HPDE6-E6E7 (cell line): ENCODE results near the gene CACNA1S.
A peak's percentile ranks its signal among the peaks of the same experiment; 100 is the strongest.

Source experiments
- DNase-seq: peaks from one replicate; pipeline ENCODE4 v3.0.0; 2011; ENCODE audit warnings: missing footprints; ENCODE audit errors: extremely low spot score

Gene CACNA1S

DNA sequence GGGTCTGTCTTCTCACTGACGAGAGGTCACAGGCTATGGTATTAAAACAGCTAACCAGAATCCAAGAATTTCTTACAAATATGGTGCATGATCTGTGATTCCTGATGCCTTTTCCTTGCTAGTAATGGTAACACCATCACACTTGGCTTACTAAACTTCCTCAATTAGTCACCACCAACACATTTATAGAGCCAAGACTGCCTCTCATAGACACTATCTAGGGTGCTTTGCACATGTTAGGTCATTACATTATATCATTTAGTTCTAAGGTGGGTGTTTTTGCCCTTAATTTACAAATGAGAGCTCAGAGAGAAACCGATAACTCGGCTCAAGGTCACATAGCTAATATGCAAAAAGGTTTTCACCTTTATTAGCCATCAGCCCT is 97.4 kb downstream of the CACNA1S start:
- no peak for DNase-seq

DNA sequence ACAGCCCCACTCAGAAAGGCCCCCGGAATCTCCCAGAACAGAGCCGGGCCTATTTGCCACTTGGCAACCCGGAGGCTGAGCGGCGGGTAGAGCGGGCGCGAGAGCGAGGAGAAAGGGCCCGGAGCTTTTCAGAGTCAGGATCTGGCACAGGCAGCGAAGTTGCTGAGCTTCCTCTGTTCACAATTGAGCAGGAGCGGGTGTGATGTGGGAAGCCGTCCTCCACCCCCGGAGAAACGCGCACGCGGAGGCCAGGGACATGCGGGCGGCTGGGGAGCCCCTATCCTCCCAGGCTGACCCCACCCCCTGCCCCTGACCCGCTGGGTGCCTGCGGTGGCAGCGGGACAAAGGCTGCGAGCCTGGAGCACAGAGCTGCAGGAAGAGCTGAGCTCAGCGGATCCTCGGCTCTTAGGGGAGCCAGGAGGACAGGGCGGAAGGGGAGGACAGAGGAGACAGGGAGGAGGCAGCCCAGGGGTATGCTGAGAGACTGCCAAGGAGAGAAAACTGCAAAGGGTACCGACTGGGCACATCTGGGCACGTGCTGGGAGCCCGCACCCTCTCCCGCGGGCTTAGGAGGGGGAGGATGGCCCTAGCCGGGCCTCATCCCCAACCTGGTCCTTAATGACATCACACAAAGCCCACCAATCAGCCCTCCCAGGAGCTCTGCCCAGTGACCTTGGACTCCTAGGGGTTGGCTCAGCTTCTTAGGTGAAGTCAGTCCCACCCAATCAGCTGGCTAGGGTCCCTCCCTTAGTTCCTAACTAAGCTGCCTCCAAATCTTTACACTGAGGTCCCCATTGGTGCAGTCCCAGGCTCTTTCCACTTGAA is 98.0 kb downstream of the CACNA1S start:
- no peak for DNase-seq

DNA sequence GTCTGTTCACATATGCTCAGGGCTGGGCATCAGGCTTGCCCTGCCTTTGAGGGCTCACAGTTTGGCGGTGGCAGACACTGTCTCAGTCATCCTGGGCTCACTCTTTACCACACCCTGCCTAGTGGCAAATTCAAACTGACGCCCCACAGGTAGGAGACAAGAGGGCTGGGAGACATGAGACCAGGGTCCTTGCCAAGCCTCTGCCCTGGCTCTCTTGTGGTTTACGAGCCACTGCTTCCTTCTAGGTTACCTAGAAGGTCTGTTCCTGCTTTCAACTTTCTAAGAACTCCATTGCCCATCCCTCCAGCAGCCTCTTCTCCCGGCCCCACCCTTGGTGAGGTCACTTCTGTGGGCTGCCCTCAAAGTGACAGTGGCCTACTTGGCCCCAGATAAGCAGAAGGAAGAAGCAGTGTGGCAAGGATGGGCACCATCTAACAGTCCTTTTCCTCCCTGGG is 99.2 kb downstream of the CACNA1S start:
- no peak for DNase-seq

DNA sequence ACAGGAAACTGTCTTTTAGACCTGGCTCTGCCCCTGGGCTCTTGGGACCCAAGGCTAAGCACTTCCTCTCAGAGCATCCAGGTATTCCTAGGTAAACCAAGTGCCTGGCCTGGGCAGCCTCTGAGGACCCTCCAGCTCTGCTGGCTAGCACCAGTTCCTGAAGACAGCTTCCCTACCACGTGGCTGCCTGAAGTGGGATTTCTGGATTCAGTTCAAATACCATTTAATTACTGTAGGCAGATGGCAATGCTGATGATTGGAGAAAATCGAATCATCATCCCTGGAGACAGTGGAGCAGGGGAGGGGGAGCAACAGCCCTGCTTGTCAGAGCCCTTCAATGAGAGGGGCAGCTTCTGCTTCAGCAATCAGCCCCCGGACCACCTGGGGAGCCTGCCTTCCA is 100.6 kb downstream of the CACNA1S start:
- DNase-seq: no peak

DNA sequence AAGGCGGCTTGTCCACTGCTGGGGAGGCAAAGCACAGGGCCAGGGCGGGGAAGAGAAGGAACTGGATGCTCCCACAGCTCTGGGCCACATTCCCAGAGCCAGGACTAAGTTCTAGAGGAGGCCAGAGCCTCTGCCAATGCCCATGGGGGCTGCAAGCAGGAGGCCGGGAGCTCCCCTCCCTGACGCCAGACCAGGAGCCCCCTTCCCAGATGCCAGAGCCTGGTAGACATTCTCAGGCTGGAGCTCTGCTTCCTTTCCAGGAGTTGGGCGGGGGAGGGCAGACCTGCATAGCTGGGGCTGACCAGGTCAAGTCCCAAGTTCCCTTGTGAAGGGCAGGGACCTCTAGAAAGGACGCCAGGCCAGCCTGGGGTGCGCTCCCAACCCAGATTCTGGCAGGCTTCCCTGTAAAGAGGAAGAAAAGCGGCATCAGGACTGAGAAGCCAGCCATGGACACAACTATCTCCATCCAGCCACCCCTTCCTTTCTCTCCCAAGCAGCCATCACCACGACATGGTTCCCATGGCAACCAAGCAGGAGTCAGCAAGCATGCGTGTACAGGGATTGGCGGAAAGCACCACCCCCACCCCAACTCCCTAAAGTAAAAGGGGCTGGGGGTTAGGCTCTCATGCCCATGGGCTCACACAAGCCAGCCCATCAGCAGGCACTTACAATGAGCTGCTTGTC is 102.1 kb downstream of the CACNA1S start:
- DNase-seq: no peak

DNA sequence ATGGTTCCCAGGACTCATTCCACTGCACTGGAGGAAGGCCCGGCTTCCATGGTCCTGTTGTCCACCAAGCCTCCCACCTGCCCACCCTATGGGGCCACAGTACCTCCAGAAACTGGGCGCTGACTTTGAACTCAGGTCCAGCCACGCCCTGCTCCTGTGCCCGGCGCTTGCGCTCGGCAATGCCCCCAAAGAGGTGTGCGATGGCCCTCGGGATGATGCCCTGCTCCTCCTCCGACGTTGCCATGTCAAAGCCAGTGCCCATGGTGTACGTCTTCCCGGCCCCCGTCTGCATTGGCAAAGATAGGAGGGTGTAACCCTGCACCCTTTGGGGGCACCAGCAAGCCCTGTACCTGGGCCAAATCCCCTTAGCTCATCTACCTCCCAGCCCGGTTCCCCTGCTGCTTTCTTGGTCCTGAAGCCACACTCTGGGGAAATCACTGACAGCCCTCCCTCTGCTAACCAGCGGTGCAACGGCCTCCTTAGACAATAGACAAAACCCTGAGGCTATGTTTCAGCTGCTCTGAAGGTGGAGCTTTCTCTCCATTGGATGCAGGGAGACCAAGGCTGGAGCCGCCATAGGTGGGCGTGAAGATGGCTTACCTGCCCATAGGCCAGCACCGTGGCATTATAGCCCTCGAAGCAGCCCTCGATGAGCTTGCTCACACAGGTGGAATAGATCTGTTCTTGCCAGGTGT is 103.4 kb downstream of the CACNA1S start:
- DNase-seq: no peak

DNA sequence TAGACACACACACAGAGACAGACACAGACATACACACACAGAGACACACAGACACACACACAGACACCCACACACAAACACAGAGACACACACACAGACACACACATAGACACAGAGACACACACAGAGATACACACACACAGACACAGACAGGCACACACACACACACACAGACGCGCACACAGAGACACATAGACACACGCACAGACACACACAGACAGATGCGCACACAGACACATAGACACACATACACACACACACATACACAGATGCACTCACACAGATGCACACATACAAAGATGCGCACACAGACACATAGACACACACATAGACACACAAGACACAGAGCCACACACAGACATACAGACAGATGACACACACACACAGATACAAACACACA is 104.7 kb downstream of the CACNA1S start:
- DNase-seq: no peak

DNA sequence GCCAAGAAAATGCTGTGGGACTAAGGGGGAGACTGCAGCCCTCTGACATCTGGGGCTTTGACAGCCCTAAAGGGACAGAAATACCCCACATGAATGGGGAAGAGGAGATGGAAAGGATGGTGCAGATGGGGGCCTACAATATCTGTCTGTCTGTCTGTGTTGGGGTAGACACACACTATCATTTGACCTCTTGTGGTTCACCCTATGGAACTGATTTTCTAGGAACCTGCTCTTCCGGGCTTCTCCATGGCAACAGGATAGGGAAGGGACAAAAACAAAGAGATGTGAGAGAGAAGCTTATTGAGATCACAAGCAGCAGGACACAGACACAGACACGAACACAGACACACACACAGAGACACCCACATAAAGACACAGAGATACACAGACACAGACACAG is 105.8 kb downstream of the CACNA1S start:
- no peak for DNase-seq

DNA sequence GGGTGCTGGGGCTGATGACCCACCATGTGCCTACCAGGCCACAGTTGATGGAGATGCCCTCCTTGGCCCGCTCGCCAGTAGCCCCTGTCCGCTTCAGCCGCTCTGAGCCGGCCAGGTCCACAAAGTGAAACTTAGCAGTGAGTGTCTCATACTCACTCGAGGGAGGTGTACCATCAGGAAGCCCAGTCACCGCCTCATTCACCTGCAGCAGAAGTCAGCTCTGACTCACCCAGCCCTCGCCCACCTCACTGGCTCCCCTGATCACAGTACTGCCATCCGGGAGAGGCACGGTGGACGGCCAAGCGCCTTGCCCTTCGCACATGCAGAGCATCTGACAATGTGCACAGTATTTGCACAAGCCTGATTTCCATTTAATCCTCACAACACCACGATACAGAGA is 107.5 kb downstream of the CACNA1S start:
- peak; percentile 58 for DNase-seq

DNA sequence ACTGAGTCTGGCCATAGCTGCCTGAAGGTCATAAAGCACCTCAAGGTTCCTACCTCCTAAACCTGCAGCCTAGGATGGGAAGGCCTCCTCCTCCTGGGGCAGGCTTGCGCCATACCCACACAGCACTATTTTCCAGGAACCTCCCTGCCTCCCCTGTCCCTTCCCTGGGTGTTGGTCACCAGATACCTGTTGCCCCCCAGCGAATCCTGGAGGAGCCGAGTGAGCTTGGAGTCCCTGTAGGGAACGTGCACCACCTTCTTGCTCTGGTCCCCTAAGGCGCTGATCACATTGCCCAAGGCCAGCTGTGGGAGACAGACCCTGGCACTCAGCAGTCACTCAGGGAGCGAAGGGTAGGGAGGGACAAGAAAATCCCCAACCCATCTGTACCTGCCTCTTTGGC is 108.1 kb downstream of the CACNA1S start:
- DNase-seq: no peak

DNA sequence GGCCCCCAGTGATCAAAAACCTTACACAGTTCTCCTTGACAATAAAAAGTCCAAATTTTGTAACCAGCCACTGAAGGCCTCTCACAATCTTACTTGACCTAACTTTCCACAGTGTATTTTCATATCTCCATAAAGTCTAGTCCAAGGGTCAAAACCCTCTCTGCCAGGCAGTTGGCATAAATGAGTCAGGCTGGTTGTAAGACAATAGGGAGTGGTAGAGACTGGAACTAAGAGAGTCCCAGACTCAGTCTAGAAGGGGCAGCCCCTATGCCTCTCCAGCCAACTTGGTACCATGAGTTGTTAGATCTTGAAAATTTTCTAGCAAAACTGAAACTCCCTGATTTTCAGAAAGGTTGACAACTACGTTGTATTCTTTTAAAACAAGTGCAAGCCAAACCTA is 109.7 kb downstream of the CACNA1S start:
- DNase-seq: no peak

DNA sequence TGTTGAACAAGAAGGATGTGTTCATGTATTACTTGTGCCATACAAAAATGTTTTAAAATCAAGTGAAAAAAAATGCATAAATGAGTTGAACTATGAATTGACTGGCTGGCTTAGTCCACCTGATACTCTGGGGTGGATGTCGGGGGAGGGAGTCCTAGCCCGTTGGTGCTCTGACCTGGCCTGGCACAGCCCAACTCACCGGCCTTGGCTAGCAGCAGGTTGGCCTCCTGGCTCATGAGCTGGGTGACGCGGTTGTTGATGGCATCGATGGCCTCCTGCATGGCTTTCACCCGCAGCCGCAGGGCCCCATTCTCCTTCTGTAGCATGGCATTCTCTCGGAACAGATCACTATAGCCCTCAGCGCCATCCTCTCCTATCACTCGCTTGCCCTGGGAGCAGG is 110.3 kb downstream of the CACNA1S start:
- DNase-seq: no peak

DNA sequence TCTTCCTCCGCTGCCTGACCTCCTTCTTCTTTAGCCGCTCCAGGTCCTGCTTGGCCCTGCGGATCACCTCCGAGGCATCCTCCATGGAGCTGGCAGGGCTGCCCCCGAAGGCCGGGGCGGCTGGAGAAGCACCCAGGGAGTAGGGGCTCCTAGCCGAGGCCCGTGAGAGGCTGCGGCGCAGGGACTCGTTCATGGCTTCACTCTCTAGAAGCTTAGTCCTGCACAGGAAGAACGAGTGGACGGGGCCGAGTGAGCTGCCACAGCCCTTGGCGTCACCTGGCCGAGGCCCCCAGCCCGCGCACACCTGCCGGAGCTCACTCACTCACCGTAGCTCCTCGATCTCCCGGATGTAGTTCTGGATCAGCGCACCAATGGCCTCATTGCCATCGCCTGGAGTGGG is 111.8 kb downstream of the CACNA1S start:
- DNase-seq: no peak

DNA sequence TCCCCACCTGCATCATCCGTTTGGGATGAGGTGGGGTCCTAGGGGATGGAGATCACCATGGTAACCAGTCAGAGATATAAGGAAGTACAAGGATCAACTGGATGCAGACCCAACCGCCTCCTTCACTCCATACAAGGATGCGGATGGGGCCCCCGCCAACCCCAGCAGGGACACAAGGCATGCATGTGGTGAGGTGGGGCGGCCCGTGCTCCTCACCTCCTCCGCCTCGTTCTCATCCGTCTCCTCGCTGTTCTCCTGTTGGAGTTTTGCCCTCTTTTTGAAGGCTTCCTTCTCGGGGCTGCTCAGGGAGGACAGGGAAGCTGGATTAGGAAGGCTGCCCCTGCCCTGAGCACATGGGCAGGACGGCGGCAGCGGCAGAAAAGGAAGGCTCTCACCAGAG is 112.6 kb downstream of the CACNA1S start:
- DNase-seq: no peak

DNA sequence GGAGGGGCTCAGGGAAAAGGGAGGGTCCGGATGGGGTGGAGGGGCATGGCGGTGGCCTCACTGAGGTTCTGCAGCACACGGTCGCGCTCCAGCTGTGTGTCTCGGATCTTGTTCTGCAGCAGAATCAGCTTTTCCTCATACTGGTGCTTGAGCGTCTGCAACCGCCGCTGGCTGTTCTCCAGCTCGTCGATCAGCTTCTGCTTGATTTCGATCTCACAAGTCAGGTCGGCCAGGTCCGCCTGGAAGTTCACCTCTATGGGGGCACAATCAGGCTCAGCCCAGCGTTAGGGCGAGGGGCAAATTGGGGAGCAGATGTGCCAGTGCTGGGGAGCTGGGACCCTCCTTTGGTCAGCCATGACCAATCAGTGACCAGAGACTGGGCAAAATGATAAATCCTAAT is 113.9 kb downstream of the CACNA1S start:
- DNase-seq: no peak

DNA sequence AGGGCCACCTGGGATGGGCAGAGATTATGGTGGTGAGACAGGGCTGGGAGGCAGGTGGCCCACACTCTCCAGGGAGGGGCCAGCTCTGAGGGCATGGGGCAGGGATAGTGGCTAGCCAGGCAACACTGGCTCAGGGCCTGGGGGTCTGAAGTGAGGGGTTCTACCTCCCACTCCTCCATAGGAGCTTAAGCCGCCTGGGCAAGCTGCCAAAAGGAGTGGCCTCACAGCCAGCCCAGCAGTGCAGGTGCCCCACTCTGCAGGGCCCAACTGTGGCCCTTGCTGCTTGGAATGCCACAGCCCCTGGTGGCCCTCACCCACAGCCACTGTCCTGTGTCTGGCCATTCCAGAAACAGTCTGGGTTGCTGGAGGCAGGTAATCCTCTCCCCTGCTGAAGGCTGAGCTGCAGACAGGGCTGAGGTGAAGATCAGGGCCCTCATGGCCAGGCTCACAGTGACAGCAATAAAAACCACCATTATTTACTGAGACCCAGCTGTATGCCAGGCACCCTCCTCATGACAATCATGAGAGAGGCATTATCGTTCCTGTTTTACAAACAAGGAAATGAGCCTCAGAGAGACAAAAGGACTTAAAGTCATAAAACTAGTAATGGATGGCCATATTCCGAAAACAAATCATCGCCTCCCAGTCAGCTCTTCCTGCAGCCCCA is 119.7 kb downstream of the CACNA1S start:
- DNase-seq: no peak

DNA sequence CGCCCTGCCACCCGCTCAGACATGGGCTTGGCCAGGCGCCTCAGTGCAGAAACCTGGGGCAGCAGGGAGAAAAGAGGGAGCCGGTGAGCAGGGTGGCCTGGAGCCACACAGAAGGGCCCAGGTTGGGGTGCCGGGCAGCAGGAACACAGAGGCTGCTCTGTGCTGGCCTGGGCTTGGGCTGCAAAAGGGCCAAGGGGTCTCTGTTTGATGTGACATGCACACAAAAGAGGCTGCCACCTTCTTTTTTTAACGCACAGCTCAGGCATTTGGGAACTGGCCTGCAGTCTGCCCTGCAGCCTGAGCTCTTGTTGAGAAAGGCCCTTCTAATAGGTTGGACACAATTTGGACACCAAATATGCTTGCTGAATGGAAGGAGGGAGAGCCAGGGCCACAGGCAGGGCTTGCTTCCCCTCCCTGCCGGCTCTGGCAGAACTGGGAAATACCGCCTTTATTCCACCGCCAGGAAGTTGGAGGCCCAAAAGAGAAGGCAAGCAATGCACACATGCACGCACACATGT is 121.1 kb downstream of the CACNA1S start:
- DNase-seq: no peak

DNA sequence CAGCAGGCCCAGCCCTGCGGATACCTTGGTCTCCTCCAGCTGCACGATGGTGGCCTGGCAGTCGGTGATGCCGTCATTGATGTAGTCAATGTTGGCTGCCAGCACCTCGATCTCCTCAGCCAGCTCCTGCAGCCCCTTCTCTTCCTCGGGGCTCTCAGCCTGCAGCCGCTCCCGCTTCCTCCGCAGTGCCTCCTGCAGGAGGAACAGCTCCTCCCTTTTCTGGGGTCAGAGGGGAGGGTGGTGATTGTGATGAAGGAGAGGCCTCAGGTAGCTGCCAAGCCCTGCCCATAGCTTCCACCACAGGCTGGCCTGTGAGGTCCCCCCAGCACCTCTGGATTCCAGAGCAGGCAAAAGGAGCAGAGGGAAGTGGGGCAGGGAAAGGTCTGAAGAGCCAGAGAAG is 122.1 kb downstream of the CACNA1S start:
- no peak for DNase-seq
